ENCODE data around the gene SLC50A1. TPM values are rescaled to one million over a fixed set of nuclear protein-coding genes. Genes with fewer than 3 reads are reported as not detected.

SLC50A1 gene, protein sequence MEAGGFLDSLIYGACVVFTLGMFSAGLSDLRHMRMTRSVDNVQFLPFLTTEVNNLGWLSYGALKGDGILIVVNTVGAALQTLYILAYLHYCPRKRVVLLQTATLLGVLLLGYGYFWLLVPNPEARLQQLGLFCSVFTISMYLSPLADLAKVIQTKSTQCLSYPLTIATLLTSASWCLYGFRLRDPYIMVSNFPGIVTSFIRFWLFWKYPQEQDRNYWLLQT
- polyA plus RNA-seq = 10 to 100 TPM; 33.4 to 39.4 (median 36.7) TPM

DNA sequence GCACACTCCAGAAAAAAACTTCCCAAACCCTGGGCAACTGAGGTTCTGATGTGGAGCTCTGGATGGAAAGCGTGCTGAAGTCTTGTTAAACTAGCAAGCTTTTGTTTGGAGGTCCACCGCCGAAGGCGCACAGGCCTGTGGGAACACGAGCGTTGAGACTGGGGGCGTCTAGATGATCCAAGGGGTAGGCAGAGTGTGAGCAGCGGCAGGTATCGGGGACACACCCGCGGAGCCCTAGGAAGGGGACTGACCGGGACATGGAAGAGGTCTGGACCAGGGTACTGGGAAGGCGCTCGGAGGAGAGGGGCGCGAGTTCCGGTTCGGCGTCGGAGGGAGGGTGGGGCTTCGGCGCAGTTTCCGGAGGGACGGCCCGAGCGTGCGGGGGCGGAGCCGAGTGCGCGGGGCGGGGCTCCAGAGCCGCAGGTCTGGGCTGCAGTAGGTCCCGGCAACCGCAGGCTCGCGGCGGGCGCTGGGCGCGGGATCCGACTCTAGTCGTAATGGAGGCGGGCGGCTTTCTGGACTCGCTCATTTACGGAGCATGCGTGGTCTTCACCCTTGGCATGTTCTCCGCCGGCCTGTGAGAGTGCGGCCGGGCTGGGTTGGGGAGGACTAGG is at the start of gene SLC50A1:
Gene SLC50A1, plus strand, starts transcription at position 438 of the 614 bp plus-strand sequence. Its CDS starts 60 bp downstream, at position 498.
- WGBS, 3 donors = 0 to 1% (median 0%) methylated on average over 52 of the region's 52 CpGs
- H3K27ac ChIP-seq (ENCODE audit: low read depth, low read length) = peak within 1 kb of the TSS; percentile 90

DNA sequence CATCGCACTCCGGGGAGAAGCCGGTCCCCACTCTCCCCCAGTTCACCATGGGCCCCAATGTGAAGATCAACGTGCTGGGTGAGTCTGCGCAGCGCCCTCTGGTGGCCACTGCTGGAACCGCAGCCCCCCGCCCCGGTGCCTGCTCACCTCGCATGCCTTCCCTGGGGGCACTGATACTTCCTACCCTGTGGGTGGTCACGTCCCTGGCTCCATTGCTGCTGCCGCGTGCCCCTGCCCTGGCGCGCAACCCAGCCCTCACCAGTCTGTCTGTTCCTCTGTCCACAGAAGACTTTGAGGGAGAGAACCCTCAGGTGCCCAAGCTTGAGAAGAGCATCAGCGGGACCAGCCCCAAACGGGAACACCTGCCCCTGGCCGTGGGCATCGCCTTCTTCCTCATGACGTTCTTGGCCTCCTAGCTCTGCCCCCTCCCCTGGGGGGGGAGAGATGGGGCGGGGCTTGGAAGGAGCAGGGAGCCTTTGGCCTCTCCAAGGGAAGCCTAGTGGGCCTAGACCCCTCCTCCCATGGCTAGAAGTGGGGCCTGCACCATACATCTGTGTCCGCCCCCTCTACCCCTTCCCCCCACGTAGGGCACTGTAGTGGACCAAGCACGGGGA is 49.4 kb upstream of the SLC50A1 start:
- 12 to 19% (median 16%) methylated on average over 14 to 24 of the region's 24 CpGs for WGBS, 3 donors
- H3K27ac ChIP-seq (ENCODE audit: low read depth, low read length) = no peak overlapping the region

DNA sequence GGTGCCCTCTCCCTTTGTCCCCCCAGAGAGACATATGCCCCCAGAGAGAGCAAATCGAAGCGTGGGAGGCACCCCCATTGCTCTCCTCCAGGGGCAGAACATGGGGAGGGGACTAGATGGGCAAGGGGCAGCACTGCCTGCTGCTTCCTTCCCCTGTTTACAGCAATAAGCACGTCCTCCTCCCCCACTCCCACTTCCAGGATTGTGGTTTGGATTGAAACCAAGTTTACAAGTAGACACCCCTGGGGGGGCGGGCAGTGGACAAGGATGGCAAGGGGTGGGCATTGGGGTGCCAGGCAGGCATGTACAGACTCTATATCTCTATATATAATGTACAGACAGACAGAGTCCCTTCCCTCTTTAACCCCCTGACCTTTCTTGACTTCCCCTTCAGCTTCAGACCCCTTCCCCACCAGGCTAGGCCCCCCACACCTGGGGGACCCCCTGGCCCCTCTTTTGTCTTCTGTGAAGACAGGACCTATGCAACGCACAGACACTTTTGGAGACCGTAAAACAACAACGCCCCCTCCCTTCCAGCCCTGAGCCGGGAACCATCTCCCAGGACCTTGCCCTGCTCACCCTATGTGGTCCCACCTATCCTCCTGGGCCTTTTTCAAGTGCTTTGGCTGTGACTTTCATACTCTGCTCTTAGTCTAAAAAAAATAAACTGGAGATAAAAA is 48.7 kb upstream of the SLC50A1 start:
- WGBS, 3 donors = 56 to 83% (median 59%) methylated on average over 8 of the region's 8 CpGs
- H3K27ac ChIP-seq (ENCODE audit: low read depth, low read length) = no peak overlapping the region

DNA sequence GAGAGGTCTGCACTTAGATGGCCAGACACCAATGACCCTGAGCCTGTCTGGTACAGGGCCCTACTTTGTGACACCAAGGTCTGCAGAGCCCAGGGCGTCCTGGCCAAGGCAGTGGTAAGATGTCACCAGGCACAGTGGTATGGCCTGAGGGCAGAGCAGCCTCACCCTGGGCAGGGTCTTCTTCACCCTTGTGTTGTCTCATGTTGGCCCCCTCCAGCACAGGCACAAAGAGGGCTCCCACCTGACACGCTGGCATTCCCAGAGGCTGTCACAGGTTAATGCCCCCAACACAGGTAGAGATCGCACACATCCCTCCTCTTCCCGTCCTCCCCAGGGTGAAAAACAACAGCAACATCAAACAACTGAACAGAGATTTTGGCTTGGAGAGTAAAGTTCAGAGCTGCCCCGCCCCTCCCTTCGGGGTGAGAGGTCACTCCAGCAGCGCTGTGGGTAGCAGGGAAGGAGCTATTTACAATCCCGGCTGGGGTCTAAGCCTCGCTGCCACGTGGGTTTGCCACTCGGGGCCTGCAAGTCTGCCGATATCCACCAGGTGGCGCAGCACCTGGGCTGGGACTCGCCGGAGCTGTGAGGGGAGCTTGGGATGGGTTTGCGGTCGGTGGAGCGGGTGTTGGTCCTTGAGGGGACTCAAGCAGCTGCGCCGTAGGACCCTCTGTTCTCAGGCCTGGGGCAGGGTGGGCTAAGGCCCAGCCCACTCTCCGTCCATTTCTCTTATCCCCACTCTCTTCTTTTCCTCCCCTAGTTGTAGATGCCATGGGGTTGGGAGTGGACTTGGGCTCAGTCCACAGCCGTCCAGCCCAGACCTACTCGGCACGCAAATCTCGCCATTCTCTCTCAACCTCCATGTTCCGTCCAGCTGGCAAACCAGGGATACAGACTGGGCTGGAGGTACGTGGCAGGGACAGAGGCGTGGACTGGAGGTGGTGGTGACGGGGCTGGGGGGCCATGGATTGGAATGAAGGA is 44.3 kb upstream of the SLC50A1 start:
- no peak overlapping the region for H3K27ac ChIP-seq (ENCODE audit: low read depth, low read length)
- 20 to 27% (median 24%) methylated on average over 28 to 29 of the region's 29 CpGs for WGBS, 3 donors

DNA sequence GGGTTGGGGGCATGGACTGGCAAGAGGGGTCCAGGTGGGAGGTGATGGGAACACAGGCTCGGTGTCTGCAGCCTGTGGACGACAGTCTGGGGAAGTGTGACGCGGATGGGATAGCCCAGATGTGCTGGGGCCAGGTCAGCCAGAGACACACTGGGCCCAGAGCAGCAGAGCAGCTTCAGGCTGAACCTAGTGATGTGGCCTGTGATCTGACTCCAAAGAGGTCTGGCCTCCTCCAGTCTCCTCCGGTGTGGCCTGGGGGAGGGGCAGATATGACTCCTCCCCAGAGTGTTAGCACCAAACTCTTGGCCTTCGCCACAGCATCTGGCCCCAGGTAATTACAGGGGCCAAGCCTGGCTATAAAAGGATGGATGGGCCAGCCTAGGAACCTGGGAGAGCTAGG is 43.5 kb upstream of the SLC50A1 start:
- H3K27ac ChIP-seq (ENCODE audit: low read depth, low read length) = no peak overlapping the region
- 85 to 93% (median 85%) methylated on average over 6 of the region's 6 CpGs for WGBS, 3 donors

DNA sequence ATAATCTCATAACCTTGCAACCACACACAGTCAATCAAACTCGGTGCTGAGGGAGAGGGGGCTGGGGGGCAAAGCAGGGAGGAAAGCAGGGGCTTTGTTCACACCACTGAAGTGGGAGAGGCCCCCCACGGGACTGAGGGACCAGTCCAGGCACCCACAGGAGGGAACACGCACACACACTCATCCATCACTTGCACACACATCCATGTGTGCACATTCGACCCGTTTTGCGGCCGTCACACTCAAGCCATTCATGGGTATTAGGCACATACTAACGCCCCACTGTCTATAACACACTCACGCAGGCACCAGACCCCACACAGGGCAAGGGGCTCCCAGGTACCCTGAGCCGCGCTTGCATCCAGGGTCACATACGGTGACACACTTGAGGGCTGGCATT is 43.0 kb upstream of the SLC50A1 start:
- H3K27ac ChIP-seq (ENCODE audit: low read depth, low read length) = no peak overlapping the region
- WGBS, 3 donors = 78 to 95% (median 89%) methylated on average over 12 of the region's 12 CpGs

DNA sequence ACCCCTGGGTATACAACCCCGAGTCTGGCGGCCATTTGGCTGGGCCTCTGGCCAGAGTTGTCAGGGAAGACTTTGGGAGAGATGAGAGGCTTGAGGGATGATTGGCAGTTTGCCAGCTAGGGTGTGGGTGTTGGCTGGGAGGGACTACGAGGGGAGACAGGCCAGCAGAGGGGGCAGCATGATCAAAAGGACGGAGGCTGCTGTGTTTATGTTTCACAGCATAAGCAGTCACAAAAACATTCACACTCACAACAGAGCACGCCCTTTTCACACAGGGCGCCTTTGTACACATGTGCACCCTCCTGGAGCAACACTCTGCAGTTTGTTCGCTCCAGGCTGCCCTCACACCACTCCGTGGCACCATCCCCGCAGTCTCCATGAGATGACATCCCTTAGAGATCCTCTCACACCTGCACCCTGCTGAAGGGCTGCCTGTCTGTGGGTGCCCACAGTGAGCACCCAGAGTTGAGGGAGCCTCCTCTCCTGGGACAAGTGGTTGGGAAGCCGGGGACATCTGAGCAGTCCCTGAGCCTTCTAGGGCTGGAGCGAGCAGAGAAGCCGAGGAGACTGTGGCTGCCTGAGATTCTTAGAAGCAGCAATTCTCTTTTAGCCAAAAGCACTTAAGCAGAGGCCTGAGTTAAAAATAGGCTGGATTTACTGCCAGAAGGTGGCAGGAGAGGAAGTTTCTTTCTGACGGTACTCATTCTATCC is 41.6 kb upstream of the SLC50A1 start:
- 20 to 34% (median 26%) methylated on average over 13 of the region's 13 CpGs for WGBS, 3 donors
- H3K27ac ChIP-seq (ENCODE audit: low read depth, low read length) = no peak overlapping the region

DNA sequence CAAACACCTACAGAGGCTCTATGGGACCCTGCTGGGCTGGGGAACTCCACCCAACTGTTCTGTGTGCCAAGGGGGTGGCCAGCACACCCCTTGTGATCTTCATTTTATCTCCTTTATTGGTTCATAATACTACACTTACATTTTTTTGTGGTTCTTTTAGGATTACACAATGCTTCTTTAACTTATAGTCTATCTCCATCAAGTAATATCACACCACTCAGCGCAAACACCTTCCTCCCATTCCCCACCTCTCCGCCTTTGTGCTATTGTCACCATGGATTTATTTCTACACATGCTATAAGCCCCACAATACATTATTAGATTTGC is 41.1 kb upstream of the SLC50A1 start:
- H3K27ac ChIP-seq (ENCODE audit: low read depth, low read length) = no peak overlapping the region
- WGBS, 3 donors = 60 to 62% (median 60%) methylated on average over 2 of the region's 2 CpGs

DNA sequence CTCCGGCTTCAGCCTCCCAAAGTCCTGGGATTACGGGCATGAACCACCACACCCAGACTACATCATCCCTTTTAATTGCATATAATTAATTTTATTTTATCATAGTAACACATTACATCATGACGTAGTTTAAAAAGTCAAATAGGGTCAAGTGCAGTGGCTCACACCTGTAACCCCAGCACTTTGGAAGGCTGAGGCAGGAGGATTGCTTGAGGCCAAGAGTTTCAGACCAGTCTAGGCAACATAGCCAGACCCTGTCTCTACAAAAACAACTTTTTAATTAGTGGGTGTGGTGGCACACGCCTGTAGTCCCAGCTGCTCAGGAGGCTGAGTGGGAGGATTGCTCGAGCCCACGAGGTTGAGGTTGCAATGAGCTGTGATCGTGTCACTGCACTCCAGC is 36.3 kb upstream of the SLC50A1 start:
- no peak overlapping the region for H3K27ac ChIP-seq (ENCODE audit: low read depth, low read length)
- WGBS, 3 donors = 83 to 85% (median 84%) methylated on average over 7 of the region's 7 CpGs

DNA sequence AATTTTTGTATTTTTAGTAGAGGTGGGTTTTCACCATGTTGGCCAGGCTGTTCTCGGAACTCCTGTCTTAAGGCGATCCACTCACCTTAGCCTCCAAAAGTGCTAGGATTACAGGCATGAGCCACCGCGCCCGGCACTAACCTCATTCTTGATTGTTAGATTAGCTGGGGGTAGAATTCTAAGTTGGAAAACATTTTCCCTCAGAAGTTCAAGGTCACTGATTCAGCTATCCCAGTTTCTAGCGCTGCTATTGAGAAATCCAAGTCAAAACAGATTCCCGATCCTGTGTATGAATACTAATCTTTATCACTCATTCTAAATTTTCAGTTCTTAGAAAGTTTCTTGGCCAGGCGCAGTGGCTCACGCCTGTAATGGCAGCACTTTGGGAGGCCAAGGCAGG is 32.3 kb upstream of the SLC50A1 start:
- H3K27ac ChIP-seq (ENCODE audit: low read depth, low read length) = no peak overlapping the region
- 68 to 91% (median 83%) methylated on average over 9 of the region's 9 CpGs for WGBS, 3 donors

DNA sequence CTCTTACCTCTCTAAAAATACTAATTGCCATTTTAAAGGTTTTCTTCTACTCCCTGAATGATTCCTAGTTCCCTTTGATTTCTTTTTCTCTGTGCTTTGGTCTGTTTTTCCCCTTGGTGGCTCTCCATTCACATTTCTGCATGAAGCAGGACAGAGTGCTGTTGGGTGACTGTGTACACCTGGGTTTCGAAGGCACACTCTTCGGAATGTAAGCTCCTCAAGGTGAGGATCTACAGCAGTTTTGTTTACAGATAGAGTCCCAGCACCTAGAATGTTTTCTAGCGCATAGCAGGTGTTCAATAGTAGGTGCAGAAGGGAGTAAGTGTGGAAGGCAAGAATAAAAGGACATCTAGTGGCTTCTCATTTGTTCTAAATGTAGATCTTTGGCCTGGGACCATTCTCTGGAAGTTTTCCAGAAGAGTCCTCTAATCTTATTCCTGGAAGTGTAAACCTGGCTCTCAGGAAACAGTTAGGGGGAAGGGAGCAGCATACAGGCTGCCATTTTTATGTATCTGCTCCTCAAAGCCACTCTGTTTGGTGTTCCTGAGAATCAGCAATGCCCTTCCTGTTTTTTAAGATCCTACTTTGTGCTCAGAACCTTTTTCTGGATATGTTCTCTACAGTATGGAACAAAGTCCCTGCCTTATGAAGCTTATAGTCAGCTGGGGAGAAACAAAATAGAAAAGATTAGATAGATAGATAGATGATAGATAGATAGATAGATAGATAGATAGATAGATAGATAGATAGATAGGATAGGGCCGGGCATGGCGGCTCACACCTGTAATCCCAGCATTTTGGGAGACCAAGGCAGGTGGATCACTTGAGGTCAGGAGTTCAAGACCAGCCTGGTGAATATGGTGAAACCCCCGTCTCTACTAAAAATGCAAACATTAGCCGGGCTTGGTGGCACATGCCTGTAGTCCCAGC is 30.8 kb upstream of the SLC50A1 start:
- no peak overlapping the region for H3K27ac ChIP-seq (ENCODE audit: low read depth, low read length)
- WGBS, 3 donors = 66 to 84% (median 73%) methylated on average over 7 of the region's 7 CpGs

DNA sequence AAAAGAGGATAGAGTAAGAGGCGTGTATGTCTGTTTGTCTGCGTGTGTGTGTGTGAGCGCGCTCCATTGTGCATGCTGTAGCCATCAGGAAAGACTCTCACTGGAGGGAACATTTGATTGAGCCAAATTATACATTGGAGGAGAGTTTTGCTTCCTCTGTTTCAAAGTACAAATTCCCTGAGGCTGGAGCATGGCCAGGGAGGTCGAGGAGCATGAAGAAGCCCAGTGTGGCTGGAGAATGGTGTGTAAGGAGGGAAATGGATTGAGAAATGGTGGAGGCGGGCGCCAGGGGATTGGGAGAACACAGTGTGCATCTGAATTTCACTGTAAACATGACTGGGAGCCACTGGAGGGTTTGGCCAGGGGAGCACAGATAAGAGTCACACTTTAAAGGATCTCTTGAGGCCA is 30.0 kb upstream of the SLC50A1 start:
- no peak overlapping the region for H3K27ac ChIP-seq (ENCODE audit: low read depth, low read length)
- WGBS, 3 donors = 37 to 65% (median 43%) methylated on average over 7 of the region's 7 CpGs

DNA sequence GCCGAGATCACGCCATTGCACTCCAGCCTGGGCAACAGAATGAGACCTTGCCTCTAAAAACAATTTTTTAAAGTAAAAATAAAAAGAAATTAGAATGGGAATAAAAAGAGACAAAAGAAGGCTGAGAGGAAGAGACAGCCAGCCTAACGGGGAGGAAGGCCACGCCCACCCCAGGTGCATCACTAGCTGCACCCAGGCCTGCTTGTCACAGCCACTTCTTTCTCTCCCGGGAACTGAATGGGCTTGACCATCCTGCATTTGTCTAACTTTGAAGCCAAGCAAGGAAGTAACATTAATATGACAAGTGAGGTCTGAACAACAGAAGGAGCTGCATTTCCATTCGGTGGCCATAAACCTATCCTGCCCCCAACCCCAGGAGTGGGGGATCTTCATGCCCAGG is 28.8 kb upstream of the SLC50A1 start:
- 73 to 80% (median 76%) methylated on average over 6 of the region's 6 CpGs for WGBS, 3 donors
- H3K27ac ChIP-seq (ENCODE audit: low read depth, low read length) = no peak overlapping the region

DNA sequence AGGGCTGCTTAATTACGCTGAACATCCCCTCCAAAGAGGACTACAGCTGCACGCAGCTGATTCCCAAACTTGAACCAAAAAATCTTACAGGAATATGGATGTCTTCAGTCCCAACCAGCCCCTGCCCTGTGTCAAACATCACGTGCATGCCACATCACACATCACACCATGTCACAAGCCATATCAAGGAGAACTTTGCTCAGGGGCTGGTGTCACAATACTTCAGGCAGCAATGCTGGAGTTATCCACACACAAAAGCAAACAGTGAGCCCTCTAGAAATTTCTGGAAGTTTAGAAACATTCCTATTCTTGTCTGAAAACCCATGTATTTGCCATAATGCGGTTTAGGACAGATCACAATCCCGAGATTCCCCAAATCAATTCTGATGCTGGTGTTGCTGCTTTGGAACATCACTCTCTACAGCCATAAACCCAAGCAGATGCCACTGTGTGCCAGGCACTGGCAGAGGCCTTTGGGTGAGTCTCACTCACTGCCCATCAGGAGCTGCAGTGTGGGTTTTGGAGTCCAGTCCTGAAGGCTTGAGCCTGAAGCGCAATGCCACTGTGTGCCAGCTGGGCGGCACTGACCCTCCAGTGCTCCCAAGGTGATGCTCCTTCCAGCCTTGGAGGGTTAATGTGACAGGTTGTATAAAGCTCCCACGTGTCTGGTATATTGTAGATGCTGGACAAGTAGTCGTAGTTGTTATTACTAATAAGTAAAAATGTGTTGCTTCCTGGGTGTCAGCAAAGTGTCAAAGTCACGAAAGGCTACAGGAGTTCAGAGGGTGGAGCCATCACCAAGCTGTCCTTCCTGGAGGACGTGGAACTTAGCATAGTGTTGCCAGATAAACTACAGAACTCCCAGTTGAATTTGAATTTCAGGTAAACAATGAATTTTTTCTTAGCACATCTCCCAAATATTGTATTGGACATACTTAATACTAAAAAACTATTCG is 28.1 kb upstream of the SLC50A1 start:
- 74 to 79% (median 78%) methylated on average over 12 of the region's 12 CpGs for WGBS, 3 donors
- H3K27ac ChIP-seq (ENCODE audit: low read depth, low read length) = no peak overlapping the region

DNA sequence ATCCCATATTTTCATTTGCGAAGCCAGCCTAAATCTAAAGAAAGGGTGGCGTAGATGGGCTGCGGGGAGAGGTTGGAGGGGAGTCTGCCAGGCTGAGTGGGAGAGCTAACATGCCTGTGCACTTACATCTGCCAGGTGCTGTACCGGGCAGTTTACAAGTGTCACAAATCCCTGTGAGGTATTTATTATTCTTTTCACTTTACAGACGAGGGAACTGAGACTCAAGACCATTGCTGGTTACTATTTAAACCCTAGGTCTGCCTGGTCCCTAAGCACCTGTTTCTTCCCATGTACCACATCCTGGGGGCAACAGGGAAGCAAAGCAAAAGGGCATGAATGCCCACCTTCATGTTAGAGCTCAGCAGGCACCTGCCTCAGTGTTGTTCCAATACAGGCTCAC is 27.4 kb upstream of the SLC50A1 start:
- WGBS, 3 donors = 68 to 83% (median 80%) methylated on average over 5 of the region's 5 CpGs

DNA sequence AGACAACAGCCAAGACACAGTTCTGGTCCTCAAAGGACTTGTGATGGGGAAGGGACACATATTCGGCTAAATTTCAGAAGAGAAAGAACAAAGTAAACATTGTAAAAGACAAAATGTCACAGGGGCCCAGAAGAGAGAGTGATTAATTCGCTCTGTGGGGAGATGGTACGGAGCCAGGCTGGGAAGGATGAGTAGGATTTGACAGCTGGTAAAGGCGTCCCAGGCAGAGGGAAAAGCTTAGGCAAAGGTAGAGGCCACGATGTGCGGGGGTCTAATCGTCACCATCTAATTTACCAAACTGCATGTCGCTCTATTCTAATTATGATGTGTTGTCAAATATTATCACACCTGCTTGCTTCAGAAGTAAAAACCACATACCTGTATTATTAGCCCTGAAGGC is 25.3 kb upstream of the SLC50A1 start:
- 80 to 85% (median 85%) methylated on average over 8 of the region's 8 CpGs for WGBS, 3 donors
- H3K27ac ChIP-seq (ENCODE audit: low read depth, low read length) = no peak overlapping the region

More for the DNA sequence above, 27.4 kb upstream of the SLC50A1 start:
- H3K27ac ChIP-seq (ENCODE audit: low read depth, low read length) = no peak overlapping the region

Measured in adipose tissue (tissue), 3 donors.